Hematopoietic multipotent progenitor cell (in vitro differentiated cells): ENCODE measurements around the gene NDC1. TPM values are rescaled to one million over a fixed set of nuclear protein-coding genes. Genes with fewer than 3 reads are reported as not detected.

Experiments used
- DNase-seq, 3 donors: peaks; one replicate each; pipeline ENCODE4 v3.0.0-alpha.2; 2011 to 2015; ENCODE audit warnings: low read depth in 2 of 3, low spot score in 2 of 3
- small RNA-seq: library from RNA; depleted of rRNA; stranded (forward); fragments of <200 nt; gene quantifications from one replicate; pipeline ENCODE3, GENCODE V24; 2012
- total RNA-seq: library from RNA; depleted of rRNA; stranded (reverse); fragments of >200 nt; gene quantifications from one replicate; pipeline ENCODE4 v1.2.3, GENCODE V29; 2012

NDC1 gene
- total RNA-seq, 1 donor, result 22.1 TPM

DNA sequence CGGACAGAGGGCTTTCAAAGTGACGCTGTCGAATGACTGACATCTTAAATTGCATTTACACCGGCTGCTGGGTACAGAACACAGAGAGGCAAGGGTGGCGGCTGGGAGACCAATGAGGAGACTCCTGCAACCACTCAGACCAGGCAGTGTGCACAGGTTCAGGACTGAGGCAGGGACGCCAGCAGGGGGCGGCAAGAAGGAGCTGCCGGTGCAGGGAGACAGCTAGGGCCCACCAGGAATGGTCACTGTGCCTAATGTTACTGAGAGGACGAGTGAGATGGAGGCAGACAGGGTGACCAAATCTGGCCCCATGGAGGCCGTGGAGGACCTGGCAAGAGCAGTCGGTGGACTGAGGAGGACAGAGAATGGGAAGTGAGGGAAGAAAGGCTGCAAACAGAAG is 122.6 kb downstream of the NDC1 start:
- peak in 1 of 3 donors; percentile 25 for DNase-seq

Small RNA genes lying within 50 kb of the gene (small RNA-seq; reads per million reads assigned to genes)
- gene AL049745.1, result not detected
- gene RF00418, result not detected

Other genes with a start within 250 kb of the NDC1 start
- gene GLIS1, start 99.1 kb downstream of the NDC1 start, total RNA-seq, result not detected
- 19.9 TPM for gene YIPF1, start 51.5 kb upstream of the NDC1 start, total RNA-seq
- gene DIO1, start 55.9 kb upstream of the NDC1 start, total RNA-seq, result not detected
- gene IFT25, start 107.4 kb upstream of the NDC1 start, total RNA-seq, result 5.9 TPM
- 8.9 TPM for gene LRRC42, start 108.1 kb upstream of the NDC1 start, total RNA-seq
- gene LDLRAD1, start 179.9 kb upstream of the NDC1 start, total RNA-seq, result not detected
- 177 TPM for gene TMEM59, start 214.9 kb upstream of the NDC1 start, total RNA-seq
- gene TCEANC2, start 215.3 kb upstream of the NDC1 start, total RNA-seq, result 7.5 TPM